PC-9 (cell line): ENCODE data around the gene IMMT. TPM values are rescaled to one million over a fixed set of nuclear protein-coding genes. Genes with fewer than 3 reads are reported as not detected.

Experiments
- BruUV-seq: library from RNA; stranded (reverse); fragments of 400-500 nt; replicated peaks from 2 replicates; lab custom pipeline; 2021; lab: Mats Ljungman, UMichigan
- CTCF ChIA-PET: fragments of 300-600 bp; sonication (Branson Sonifier 250); formaldehyde crosslinking; loops from one replicate; lab custom pipeline; 2022; ENCODE audit warnings: antibody characterized with exemption; lab: Charles Lee
- POLR2A ChIA-PET: fragments of 300-600 bp; sonication (Branson Sonifier 250); formaldehyde crosslinking; loops from one replicate; lab custom pipeline; 2022; ENCODE audit warnings: antibody characterized with exemption; ENCODE audit not compliant: unreplicated experiment; lab: Charles Lee
- DNase-seq, 2 experiments: peaks; one replicate each; pipeline versions ENCODE4 v3.0.0 to v3.0.0-alpha.2; 2015 to 2022; ENCODE audit warnings: mixed read lengths in 1 of 2
- H2AFZ ChIP-seq: fragments of 200-600 bp; sonication (generic); 2 replicates; pipeline ENCODE4 v1.8.1; 2017; ENCODE audit warnings: antibody characterized with exemption
- H3F3A ChIP-seq: fragments of 200-600 bp; sonication (generic); 2 replicates; pipeline ENCODE4 v1.8.1; 2017; ENCODE audit warnings: antibody characterized with exemption, mild to moderate bottlenecking, low read depth; ENCODE audit not compliant: insufficient read depth
- H3K27ac ChIP-seq: fragments of 200-600 bp; sonication (generic); 2 replicates; pipeline ENCODE4 v1.6.1; 2016; ENCODE audit warnings: mixed run types
- H3K27me3 ChIP-seq: fragments of 200-600 bp; sonication (generic); 2 replicates; pipeline ENCODE4 v1.6.1; 2016; ENCODE audit warnings: low read depth, mixed run types; ENCODE audit not compliant: insufficient read depth
- H3K36me3 ChIP-seq: fragments of 200-600 bp; sonication (generic); 2 replicates; pipeline ENCODE4 v1.6.1; 2016; ENCODE audit warnings: low read depth, mixed run types
- H3K4me1 ChIP-seq: fragments of 200-600 bp; sonication (generic); replicated peaks from 2 replicates; pipeline ENCODE4 v1.6.1; 2016; ENCODE audit warnings: mixed run types; ENCODE audit not compliant: insufficient read depth
- H3K4me2 ChIP-seq: fragments of 200-600 bp; sonication (generic); 2 replicates; pipeline ENCODE4 v1.6.1; 2017; ENCODE audit warnings: mixed run types
- H3K4me3 ChIP-seq: fragments of 200-600 bp; sonication (generic); 2 replicates; pipeline ENCODE4 v1.6.1; 2016; ENCODE audit warnings: mixed run types
- H3K79me2 ChIP-seq: fragments of 200-600 bp; sonication (generic); 2 replicates; pipeline ENCODE4 v1.6.1; 2017; ENCODE audit warnings: low read depth, mixed run types
- H3K9me2 ChIP-seq: fragments of 200-600 bp; sonication (generic); 2 replicates; pipeline ENCODE4 v1.8.1; 2017; ENCODE audit warnings: mild to moderate bottlenecking; ENCODE audit not compliant: insufficient read depth
- H3K9me3 ChIP-seq: fragments of 200-600 bp; sonication (generic); 2 replicates; pipeline ENCODE4 v1.8.1; 2016; ENCODE audit warnings: low read depth; ENCODE audit not compliant: insufficient read depth
- H4K20me1 ChIP-seq: fragments of 200-600 bp; sonication (generic); 2 replicates; pipeline ENCODE4 v1.8.1; 2017; ENCODE audit not compliant: insufficient read depth
- CTCF ChIP-seq: fragments of 200-600 bp; sonication (generic); conservative IDR thresholded peaks from 2 replicates; pipeline ENCODE4 v1.6.1; 2017; ENCODE audit warnings: mixed run types, antibody characterized with exemption, mild to moderate bottlenecking, moderate library complexity
- EZH2 ChIP-seq: fragments of 200-600 bp; sonication (generic); IDR thresholded peaks from 2 replicates; pipeline ENCODE4 v1.8.0; 2017; ENCODE audit warnings: antibody characterized with exemption, low read depth
- intact Hi-C: fragments of 100-400 bp; cut with micrococcal nuclease; formaldehyde crosslinking; loops from one replicate; pipeline ENCODE4 v1.10.0; 2022; ENCODE audit not compliant: unreplicated experiment
- total RNA-seq: library from RNA; stranded (reverse); gene quantifications from 2 replicates; pipeline ENCODE4 v1.2.3, GENCODE V29; 2021

IMMT gene
- total RNA-seq, 1 experiment from 2014 or later, result 114 TPM

- CTCF ChIA-PET, result no interaction called here
These were observed 32.4 kb upstream of the IMMT start for GRCh38 chr2:86227685-86228084.

GRCh38 chr2:86226636-86227520 is 31.6 kb upstream of the IMMT start:
- H3K4me2 ChIP-seq, result no peak overlapping the region
- TF ChIP-seq EZH2 (no peak), CTCF (no peak)
- BruUV-seq, result no TSS peak
- intact Hi-C loops, result no loop called here
- H4K20me1 ChIP-seq, result no peaks in the 10 kb centered on the region
- no peak for DNase-seq
- no peak overlapping the region for H3K4me3 ChIP-seq
- no peaks in the 10 kb centered on the region for H3K36me3 ChIP-seq
- H3K4me1 ChIP-seq, result no peaks in the 10 kb centered on the region
- no peaks in the 10 kb centered on the region for H3K9me2 ChIP-seq
- CTCF ChIA-PET, result interaction anchor here (0.6 kb wide), 1 partner anchor 182 kb away, joined by 5 read pairs; no protein-coding TSS in a partner anchor
- no peaks in the 10 kb centered on the region for H3F3A ChIP-seq
- 0 out of 2 replicates have a peak, but pooled peaks cover 3% of the 10 kb centered on the region for H3K27me3 ChIP-seq
- H3K9me3 ChIP-seq, result no peaks in the 10 kb centered on the region
- POLR2A ChIA-PET, result interaction anchor here (0.6 kb wide), 1 partner anchor 599 kb away, joined by 3 read pairs; no protein-coding TSS in a partner anchor
- no peak overlapping the region for H3K27ac ChIP-seq
- H3K79me2 ChIP-seq, result no peaks in the 10 kb centered on the region
- no peak overlapping the region for H2AFZ ChIP-seq

More at GRCh38 chr2:86227685-86228084, 32.4 kb upstream of the IMMT start:
- BruUV-seq, result no TSS peak
- H3K4me3 ChIP-seq, result no peak overlapping the region
- no peaks in the 10 kb centered on the region for H4K20me1 ChIP-seq
- H3K4me2 ChIP-seq, result no peak overlapping the region
- no peaks in the 10 kb centered on the region for H3F3A ChIP-seq
- DNase-seq, result no peak
- TF ChIP-seq CTCF, result no peak
- no peak for TF ChIP-seq EZH2
- intact Hi-C loops, result no loop called here
- H3K4me1 ChIP-seq, result no peaks in the 10 kb centered on the region
- H3K27me3 ChIP-seq, result 0 out of 2 replicates have a peak, but pooled peaks cover 3% of the 10 kb centered on the region
- H3K9me3 ChIP-seq, result no peaks in the 10 kb centered on the region
- H3K36me3 ChIP-seq, result no peaks in the 10 kb centered on the region
- no peaks in the 10 kb centered on the region for H3K9me2 ChIP-seq
- no peak overlapping the region for H3K27ac ChIP-seq
- H3K79me2 ChIP-seq, result no peaks in the 10 kb centered on the region
- POLR2A ChIA-PET, result no interaction called here
- no peak overlapping the region for H2AFZ ChIP-seq

GRCh38 chr2:86226070-86226469 is 30.8 kb upstream of the IMMT start:
- Histone ChIP-seq H3K79me2 (no peaks in the 10 kb centered on the region), H3K4me2 (no peak overlapping the region), H3K27me3 (0 out of 2 replicates have a peak, but pooled peaks cover 3% of the 10 kb centered on the region), H3K36me3 (no peaks in the 10 kb centered on the region), H3K4me3 (no peak overlapping the region), H2AFZ (no peak overlapping the region), H3K4me1 (no peaks in the 10 kb centered on the region), H3K9me2 (no peaks in the 10 kb centered on the region), H3F3A (no peaks in the 10 kb centered on the region), H4K20me1 (no peaks in the 10 kb centered on the region), H3K9me3 (no peaks in the 10 kb centered on the region), H3K27ac (no peak overlapping the region)
- ChIA-PET POLR2A (no interaction called here), CTCF (interaction anchor here (0.6 kb wide), 1 partner anchor 183 kb away, joined by 5 read pairs; no protein-coding TSS in a partner anchor)
- BruUV-seq, result no TSS peak
- TF ChIP-seq CTCF (no peak), EZH2 (no peak)
- no peak for DNase-seq
- intact Hi-C loops, result no loop called here
